ENCODE results near the gene GPR153. TPM values are rescaled to one million over a fixed set of nuclear protein-coding genes. Genes with fewer than 3 reads are reported as not detected.

GPR153 gene
- total and polyA plus RNA-seq, 2 of the 13 experiments (the other 11 are each of a cell fraction or from before 2014, with no cell fraction given) = 0.22 to 0.31 TPM

- Histone ChIP-seq H3K4me1 (ENCODE audit: insufficient read depth, low read length) (peaks cover 13% of the 10 kb centered on the region), H3K4me3 (replicated peaks in 1 of 3; ENCODE audit: insufficient read depth in 1 of 3, low read depth in 2 of 3, low read length in 3 of 3) (no peak overlapping the region), H3K9ac (ENCODE audit: insufficient read depth, low read depth, low read length) (no peak overlapping the region), H3K79me2 (ENCODE audit: insufficient read depth, low read length) (no peaks in the 10 kb centered on the region), H3K4me2 (ENCODE audit: low read depth, low read length) (no peak overlapping the region), H3K27ac (ENCODE audit: extremely low read length, insufficient read depth, low read length) (no peak overlapping the region), H4K20me1 (ENCODE audit: insufficient read depth, low read length) (no peaks in the 10 kb centered on the region), H3K9me3 (ENCODE audit: low read length) (no peaks in the 10 kb centered on the region), H3K36me3 (replicated peaks in 1 of 2; ENCODE audit: control insufficient read depth in 1 of 2, insufficient read depth in 2 of 2, low read length in 2 of 2) (peaks cover 9 to 36% of the 10 kb centered on the region in 2 experiments; a peak in 4 of 5 replicates), H2AFZ (ENCODE audit: low read length) (no peak overlapping the region), H3K27me3 (ENCODE audit: control insufficient read depth in 1 of 2, insufficient read depth in 2 of 2, low read length in 2 of 2) (no peaks in the 10 kb centered on the region)
- DNase-seq (ENCODE audit: low spot score) (no peak), FAIRE-seq (no peak), ATAC-seq (no peak)
- CTCF ChIA-PET (ENCODE audit: low intra/inter-chr PET ratio, low total read pairs) = no interaction called here
- POLR2A ChIA-PET = no interaction called here
- TF ChIP-seq KDM4B (CRISPR knock-in tag; IDR thresholded peaks at IDR 0.05) (no peak), RNF219 (CRISPR knock-in tag; IDR thresholded peaks at IDR 0.05) (no peak), BCLAF1 (IDR thresholded peaks at IDR 0.05) (no peak), ZNF710 (CRISPR knock-in tag; IDR thresholded peaks at IDR 0.05; ENCODE audit: borderline replicate concordance) (no peak), CCAR2 (optimal IDR thresholded peaks at IDR 0.05; ENCODE audit: low read depth, low read length) (no peak), MXD3 (CRISPR knock-in tag; IDR thresholded peaks at IDR 0.05) (no peak)
- WGBS (ENCODE audit: low lambda C conversion rate) = 96% methylated on average over 8 of the region's 14 CpGs
- intact Hi-C loops (cut with micrococcal nuclease; ENCODE audit: unreplicated experiment) (no loop called here), in situ Hi-C loops (cut with HindIII; ENCODE audit: extremely low pct_ligation_motif_present, low pct_unique_long_range_greater_than_20kb) (no loop called here)
- BruUV-seq (replicated peaks) = no TSS peak
These were observed 33.4 kb upstream of the GPR153 start for GRCh38 chr1:6294080-6294889.

Measured in HepG2 (cell line).